ENCODE data around the gene C2orf69. TPM values are rescaled to one million over a fixed set of nuclear protein-coding genes. Genes with fewer than 3 reads are reported as not detected.

C2orf69 gene
- total RNA-seq, 1 experiment from 2014 or later: 22.0 TPM

GRCh38 chr2:199882667-199883066 lies 28.4 kb upstream of the C2orf69 start:
- H2BK120ac ChIP-seq (ENCODE audit: low read depth, low read length, poor library complexity, severe bottlenecking): no peak overlapping the region
- no peak overlapping the region for H3K4ac ChIP-seq (ENCODE audit: low read depth, low read length)
- Mint-ChIP-seq H3K9me3 (peaks cover 4 to 8% of the 10 kb centered on the region in 2 experiments), H3K27ac (no peak overlapping the region), H3K4me3 (no peak overlapping the region), H3K4me1 (peaks cover 5 to 6% of the 10 kb centered on the region in 2 experiments; a peak in 3 of 4 replicates), H3K36me3 (ENCODE audit: insufficient read depth in 1 of 3, low read depth in 3 of 3) (peaks cover 0 to 13% (median 9%) of the 10 kb centered on the region in 3 experiments; a peak in 5 of 7 replicates), H3K27me3 (ENCODE audit: low read depth) (no peaks in the 10 kb centered on the region)
- no peaks in the 10 kb centered on the region for H3K9me3 ChIP-seq (ENCODE audit: control insufficient read depth, low read depth, low read length)
- H4K8ac ChIP-seq (replicated peaks; ENCODE audit: insufficient read length, low read depth, low read length): no peak overlapping the region
- H2BK15ac ChIP-seq (ENCODE audit: low read depth, low read length): no peak overlapping the region
- H3K23ac ChIP-seq (ENCODE audit: insufficient read length, low read depth, low read length): no peak overlapping the region
- no peak overlapping the region for H4K91ac ChIP-seq (ENCODE audit: insufficient read length, low read depth, low read length)
- no peak overlapping the region for H3K14ac ChIP-seq (ENCODE audit: insufficient read depth, low read length)
- no peak overlapping the region for H3K18ac ChIP-seq (ENCODE audit: insufficient read length, low read depth, low read length)
- H3K4me2 ChIP-seq (ENCODE audit: insufficient read depth, insufficient read length, low read length): no peak overlapping the region
- no peak overlapping the region for H3K27ac ChIP-seq (ENCODE audit: insufficient read length, low read depth, low read length)
- DNase-seq: no peak
- H3K27me3 ChIP-seq (ENCODE audit: insufficient read depth, low read length): no peaks in the 10 kb centered on the region
- no peak overlapping the region for H3K56ac ChIP-seq (ENCODE audit: insufficient read length, low read depth, low read length)
- H2AFZ ChIP-seq (ENCODE audit: low read length): no peak overlapping the region
- H3T11ph ChIP-seq (ENCODE audit: low read length): no peak overlapping the region
- no peaks in the 10 kb centered on the region for H3K79me2 ChIP-seq (ENCODE audit: insufficient read depth, low read length)
- H4K20me1 ChIP-seq (ENCODE audit: control insufficient read depth, insufficient read depth, insufficient read length): no peaks in the 10 kb centered on the region
- H2BK20ac ChIP-seq (ENCODE audit: low read depth, low read length, poor library complexity, severe bottlenecking): no peak overlapping the region
- H2AK5ac ChIP-seq (ENCODE audit: insufficient read length, low read length): no peak overlapping the region
- no peak overlapping the region for H2BK5ac ChIP-seq (ENCODE audit: insufficient read length, low read length)
- no peaks in the 10 kb centered on the region for H3K4me1 ChIP-seq (ENCODE audit: insufficient read depth, low read length)
- no peak overlapping the region for H3K9ac ChIP-seq (ENCODE audit: extremely low read depth, insufficient read length, low read length)
- no peak for TF ChIP-seq CTCF (conservative IDR thresholded peaks at IDR 0.05)
- H4K5ac ChIP-seq (ENCODE audit: insufficient read length, low read depth, low read length): no peak overlapping the region
- no peaks in the 10 kb centered on the region for H3K23me2 ChIP-seq (ENCODE audit: insufficient read length, low read depth, low read length, poor library complexity, severe bottlenecking)
- H3K79me1 ChIP-seq (ENCODE audit: insufficient read depth, low read depth, low read length, poor library complexity, severe bottlenecking): no peaks in the 10 kb centered on the region
- no peak overlapping the region for H2BK12ac ChIP-seq (ENCODE audit: insufficient read length, low read depth, low read length)

All from H9 (cell line).